ENCODE results near the gene TRIM7.

DNA sequence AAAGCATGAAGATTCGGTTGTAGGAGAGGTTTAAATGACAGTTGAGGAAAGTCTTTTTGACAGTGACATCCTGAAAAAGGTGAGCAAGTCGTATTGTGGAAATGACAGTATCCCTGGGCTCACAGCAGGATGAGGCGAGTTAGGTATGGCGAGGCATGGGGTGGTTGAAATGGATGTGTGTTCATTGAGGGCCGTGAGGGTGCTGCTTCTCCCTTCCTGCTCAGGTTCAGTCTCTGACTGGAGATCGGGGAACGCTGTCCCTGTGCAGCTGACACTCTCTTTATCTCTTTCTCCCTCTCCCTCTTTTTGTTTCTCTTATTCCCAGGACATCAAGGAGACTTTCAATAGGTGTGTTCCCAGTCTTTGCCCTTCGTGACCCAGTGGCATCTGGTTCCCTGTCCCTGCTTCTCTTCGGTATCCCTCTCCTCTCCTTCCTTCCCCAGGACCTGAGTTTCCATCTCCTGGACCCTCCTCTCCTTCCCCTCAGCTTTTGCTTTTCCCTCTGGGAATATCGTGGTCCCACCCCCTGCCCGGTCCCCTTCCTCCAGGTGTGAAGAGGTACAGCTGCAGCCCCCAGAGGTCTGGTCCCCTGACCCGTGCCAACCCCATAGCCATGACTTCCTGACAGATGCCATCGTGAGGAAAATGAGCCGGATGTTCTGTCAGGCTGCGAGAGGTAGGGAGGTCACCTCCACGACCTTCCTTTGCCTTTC is 28.2 kb upstream of the TRIM7 start:
- TF ChIP-seq CTCF (IDR thresholded peaks at IDR 0.05), result no peak
- TF ChIP-seq POLR2A (IDR thresholded peaks at IDR 0.05), result no peak

Data from Peyer's patch (tissue), 4 donors.